GM12878 (cell line): ENCODE measurements around the gene CLASP1. TPM values are rescaled to one million over a fixed set of nuclear protein-coding genes. Genes with fewer than 3 reads are reported as not detected.

Experiments used
- ATAC-seq: fragments of 200-7000 bp; cut with Tn5 transposase; 3 replicates; pipeline ENCODE4 v1.9.1; 2020; ENCODE audit warnings: mild to moderate bottlenecking, moderate library complexity
- BruUV-seq: library from RNA; stranded (reverse); fragments of 400-500 nt; replicated peaks from 2 replicates; lab custom pipeline; 2021; lab: Mats Ljungman, UMichigan
- CTCF ChIA-PET: fragments of 300-600 bp; sonication (Branson Sonifier 250); formaldehyde crosslinking; extraction: SDS; loops from one replicate; lab custom pipeline; 2021; ENCODE audit warnings: inconsistent platforms; lab: Yijun Ruan, JAX
- POLR2A ChIA-PET: fragments of 350-600 bp; formaldehyde crosslinking; extraction: SDS; loops from one replicate; lab custom pipeline; 2021; ENCODE audit warnings: inconsistent platforms; lab: Charles Lee
- RAD21 ChIA-PET: fragments of 300-600 bp; sonication (Branson Sonifier 250); formaldehyde crosslinking; loops from one replicate; lab custom pipeline; 2023; ENCODE audit warnings: antibody characterized with exemption; ENCODE audit not compliant: unreplicated experiment; lab: Charles Lee
- SMC1A ChIA-PET: fragments of 300-600 bp; sonication (Branson Sonifier 250); formaldehyde crosslinking; loops from one replicate; lab custom pipeline; 2023; ENCODE audit not compliant: unreplicated experiment, uncharacterized antibody; lab: Charles Lee
- DNase-seq: peaks from one replicate; pipeline ENCODE4 v3.0.0-alpha.2; 2011; ENCODE audit warnings: low read depth, low spot score
- FAIRE-seq: peaks from 3 replicates; lab custom pipeline; 2011; peaks lifted over from hg19 to GRCh38; lab: Jason Lieb, UNC
- H2AFZ ChIP-seq: 2 replicates; pipeline ENCODE4 v1.6.0; 2011; ENCODE audit warnings: low read depth, low read length, control low read depth; ENCODE audit not compliant: control insufficient read depth
- H3K27ac ChIP-seq: 2 replicates; pipeline ENCODE4 v1.5.1; 2011; ENCODE audit warnings: control low read depth; ENCODE audit not compliant: control insufficient read depth, insufficient read depth
- H3K27me3 ChIP-seq, 2 experiments: replicated peaks in 1 of 2; 2 replicates each; pipeline versions ENCODE4 v1.6.0 to v1.6.1; 2011; ENCODE audit warnings: low read length in 1 of 2; ENCODE audit not compliant: control insufficient read depth in 2 of 2, insufficient read depth in 2 of 2
- H3K36me3 ChIP-seq, 2 experiments: 2 replicates each; pipeline ENCODE4 v1.5.1; 2011; ENCODE audit warnings: low read length in 1 of 2; ENCODE audit not compliant: control insufficient read depth in 2 of 2, insufficient read depth in 2 of 2
- H3K4me1 ChIP-seq: 2 replicates; pipeline ENCODE4 v1.6.1; 2011; ENCODE audit warnings: mild to moderate bottlenecking, low read length, moderate library complexity, mixed read lengths; ENCODE audit not compliant: control insufficient read depth, insufficient read depth
- H3K4me2 ChIP-seq: 2 replicates; pipeline ENCODE4 v1.6.0; 2011; ENCODE audit warnings: control low read depth; ENCODE audit not compliant: control insufficient read depth, insufficient read depth
- H3K4me3 ChIP-seq: fragments of 200-600 bp; sonication (generic); 2 replicates; pipeline ENCODE4 v1.5.1; 2016
- H3K79me2 ChIP-seq: 2 replicates; pipeline ENCODE4 v1.6.0; 2011; ENCODE audit warnings: low read length; ENCODE audit not compliant: control insufficient read depth, insufficient read depth
- H3K9ac ChIP-seq: 2 replicates; pipeline ENCODE4 v1.8.0; 2011; ENCODE audit warnings: low read length, control low read depth, mixed read lengths; ENCODE audit not compliant: control insufficient read depth, insufficient read depth
- H3K9me3 ChIP-seq: replicated peaks from 3 replicates; pipeline ENCODE4 v1.5.1; 2011; ENCODE audit warnings: mild to moderate bottlenecking, low read length; ENCODE audit not compliant: control insufficient read depth, insufficient read depth
- H4K20me1 ChIP-seq: 2 replicates; pipeline ENCODE4 v1.6.0; 2011; ENCODE audit not compliant: control insufficient read depth, insufficient read depth
- POLR2A ChIP-seq: IDR thresholded peaks from 2 replicates; pipeline ENCODE4 v1.6.1; 2011; ENCODE audit warnings: low read depth, mild to moderate bottlenecking, low read length
- WGBS: methylation state at CpG from one replicate; pipeline ENCODE4 v1.1.6; 2016; ENCODE audit warnings: low lambda C conversion rate; ENCODE audit not compliant: insufficient replicate concordance, insufficient coverage; ENCODE audit errors: missing lambda C conversion rate; 5-methylcytosine and 5-hydroxymethylcytosine counted together
- in situ Hi-C: fragments of 300-500 bp; cut with MboI; formaldehyde crosslinking; loops from 9 replicates; pipeline ENCODE4 v1.14.3; 2018; ENCODE audit warnings: mixed read lengths
- intact Hi-C: fragments of 100-400 bp; cut with micrococcal nuclease; formaldehyde crosslinking; loops from one replicate; pipeline ENCODE4 v1.14.2; 2022; ENCODE audit not compliant: unreplicated experiment
- polyA plus RNA-seq, 11 experiments: library from polyadenylated mRNA; depleted of rRNA in 4 of 11; unstranded in 6 of 11; stranded (reverse) in 5 of 11; fragments of >200 nt; fragmentation: Nextera tagmentation in 4 of 11; fragmentation: Illumina TruSeq in 1 of 11; extraction: Ambion mirVana in 4 of 11; extraction: Trizol in 1 of 11; gene quantifications; 1 replicate in 1 of 11; 2 replicates in 10 of 11; pipeline versions ENCODE4 v1.2.1 to v1.2.3, GENCODE V29; 2011 to 2016; ENCODE audit warnings: inconsistent platforms in 2 of 11, missing spikeins in 2 of 11, low read depth in 1 of 11
- total RNA-seq, 4 experiments: library from RNA; depleted of rRNA in 3 of 4; stranded (reverse); fragments of >200 nt in 3 of 4; fragmentation: Illumina TruSeq in 1 of 4; extraction: Trizol in 1 of 4; gene quantifications; 2 replicates each; pipeline versions ENCODE4 v1.2.1 to v1.2.3, GENCODE V29; 2013 to 2021
- TF ChIP-seq, protein P1 (sequence below): IDR thresholded peaks from 2 replicates; pipeline ENCODE4 v1.6.1; 2011; ENCODE audit warnings: mild to moderate bottlenecking, low read depth, low read length, moderate library complexity; ENCODE audit not compliant: insufficient replicate concordance

The CLASP1 gene
- total and polyA plus RNA-seq, 10 of the 15 experiments (the other 5 are each of a cell fraction or from before 2014, with no cell fraction given), result 1.4 to 62.4 (median 32.9) TPM

DNA sequence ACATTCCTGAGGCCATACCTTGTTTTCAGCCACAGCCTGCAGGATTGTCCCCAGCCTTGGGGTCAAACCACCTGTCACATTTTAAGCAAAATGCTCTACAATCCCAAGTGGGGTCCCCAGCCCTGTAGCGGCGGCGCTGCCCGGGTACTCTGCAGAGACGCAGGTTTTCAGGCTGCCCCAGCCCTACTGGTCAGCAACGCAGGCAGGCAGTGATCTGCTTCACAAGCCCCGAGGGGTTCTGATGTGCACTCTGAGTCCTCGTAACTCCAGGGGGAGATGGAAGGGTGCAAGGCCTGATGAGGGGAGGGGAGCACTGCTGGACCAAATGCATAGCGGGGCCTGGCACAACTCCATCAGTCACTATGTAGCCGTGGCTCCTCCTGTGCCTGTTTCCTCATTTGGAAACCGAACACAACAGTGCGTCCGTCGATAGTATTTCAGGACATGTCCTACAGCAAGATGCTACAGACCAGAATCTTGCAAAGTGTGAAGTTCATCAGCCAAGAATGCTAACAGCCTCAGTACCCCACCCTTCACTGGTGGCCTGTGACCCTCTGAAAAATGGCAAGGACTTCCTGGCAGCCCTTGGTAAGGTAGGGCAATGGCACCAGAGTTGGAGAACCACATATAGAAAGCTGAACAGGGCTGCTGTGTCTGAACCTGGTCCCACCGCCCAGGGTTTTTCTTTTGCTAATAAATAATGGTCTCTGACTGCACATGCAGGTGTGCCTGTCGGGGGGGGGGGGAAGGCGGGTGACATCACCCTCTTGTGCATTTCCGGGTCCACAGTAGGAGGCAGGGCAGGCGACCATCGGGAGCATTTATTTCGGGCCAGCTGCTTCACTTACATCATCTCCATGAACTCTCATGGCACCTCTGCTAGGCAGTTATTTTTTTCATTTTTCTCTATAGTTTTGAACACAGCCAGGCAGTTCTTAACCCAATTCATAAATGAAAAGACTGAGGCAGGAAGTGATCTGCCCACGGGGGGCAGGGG lies 313.7 kb downstream of the CLASP1 start:
- H3K4me1 ChIP-seq, result peaks cover 5% of the 10 kb centered on the region; the same call in 1 of the 2 replicates
- no peak overlapping the region for H3K9ac ChIP-seq
- H3K9me3 ChIP-seq, result no peaks in the 10 kb centered on the region
- no peak for DNase-seq
- BruUV-seq, result no TSS peak
- no peaks in the 10 kb centered on the region for H4K20me1 ChIP-seq
- SMC1A ChIA-PET, result interaction anchor here (0.8 kb wide), 1 partner anchor 21 kb away, joined by 3 read pairs; no protein-coding TSS in a partner anchor
- FAIRE-seq, result no peak
- H3K27ac ChIP-seq, result no peak overlapping the region
- H3K79me2 ChIP-seq, result no peaks in the 10 kb centered on the region
- peaks cover 4 to 10% of the 10 kb centered on the region in 2 experiments; a peak in 3 of 4 replicates for H3K36me3 ChIP-seq
- TF ChIP-seq, protein P1, sequence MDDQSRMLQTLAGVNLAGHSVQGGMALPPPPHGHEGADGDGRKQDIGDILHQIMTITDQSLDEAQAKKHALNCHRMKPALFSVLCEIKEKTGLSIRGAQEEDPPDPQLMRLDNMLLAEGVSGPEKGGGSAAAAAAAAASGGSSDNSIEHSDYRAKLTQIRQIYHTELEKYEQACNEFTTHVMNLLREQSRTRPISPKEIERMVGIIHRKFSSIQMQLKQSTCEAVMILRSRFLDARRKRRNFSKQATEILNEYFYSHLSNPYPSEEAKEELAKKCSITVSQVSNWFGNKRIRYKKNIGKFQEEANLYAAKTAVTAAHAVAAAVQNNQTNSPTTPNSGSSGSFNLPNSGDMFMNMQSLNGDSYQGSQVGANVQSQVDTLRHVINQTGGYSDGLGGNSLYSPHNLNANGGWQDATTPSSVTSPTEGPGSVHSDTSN, result no peak
- TF ChIP-seq POLR2A, result peak; percentile 40; the same call in 1 of the 2 replicates
- TF ChIP-seq, all 136 proteins: peak for 1
- CTCF ChIA-PET, result no interaction called here
- Histone ChIP-seq H3K4me3 (no peak overlapping the region), H3K4me2 (no peak overlapping the region), H3K27me3 (no peaks in the 10 kb centered on the region), H2AFZ (no peak overlapping the region)
- POLR2A ChIA-PET, result no interaction called here
- RAD21 ChIA-PET, result no interaction called here
- intact Hi-C loops, result no loop called here
- WGBS, result 79% methylated on average over 21 of the region's 22 CpGs
- no peak; the same call in 2 of the 3 replicates for ATAC-seq
- in situ Hi-C loops, result no loop called here
